ENCODE measurements around the gene TRMU.

- no peak for TF ChIP-seq POLR2A (IDR thresholded peaks at IDR 0.05; ENCODE audit: low read depth, low read length)
- no peak for TF ChIP-seq POLR2AphosphoS5 (IDR thresholded peaks at IDR 0.05; ENCODE audit: low read depth, low read length)
- TF ChIP-seq TAF1 (IDR thresholded peaks at IDR 0.05; ENCODE audit: borderline replicate concordance, low read depth, low read length) = no peak
These were observed 41.8 kb upstream of the TRMU start for GRCh38 chr22:46293577-46294260.
